ENCODE data around the gene GRB7.

Gene GRB7

GRCh38 chr17:39772415-39772814 is 34.7 kb downstream of the GRB7 start:
- TF ChIP-seq, protein P1, sequence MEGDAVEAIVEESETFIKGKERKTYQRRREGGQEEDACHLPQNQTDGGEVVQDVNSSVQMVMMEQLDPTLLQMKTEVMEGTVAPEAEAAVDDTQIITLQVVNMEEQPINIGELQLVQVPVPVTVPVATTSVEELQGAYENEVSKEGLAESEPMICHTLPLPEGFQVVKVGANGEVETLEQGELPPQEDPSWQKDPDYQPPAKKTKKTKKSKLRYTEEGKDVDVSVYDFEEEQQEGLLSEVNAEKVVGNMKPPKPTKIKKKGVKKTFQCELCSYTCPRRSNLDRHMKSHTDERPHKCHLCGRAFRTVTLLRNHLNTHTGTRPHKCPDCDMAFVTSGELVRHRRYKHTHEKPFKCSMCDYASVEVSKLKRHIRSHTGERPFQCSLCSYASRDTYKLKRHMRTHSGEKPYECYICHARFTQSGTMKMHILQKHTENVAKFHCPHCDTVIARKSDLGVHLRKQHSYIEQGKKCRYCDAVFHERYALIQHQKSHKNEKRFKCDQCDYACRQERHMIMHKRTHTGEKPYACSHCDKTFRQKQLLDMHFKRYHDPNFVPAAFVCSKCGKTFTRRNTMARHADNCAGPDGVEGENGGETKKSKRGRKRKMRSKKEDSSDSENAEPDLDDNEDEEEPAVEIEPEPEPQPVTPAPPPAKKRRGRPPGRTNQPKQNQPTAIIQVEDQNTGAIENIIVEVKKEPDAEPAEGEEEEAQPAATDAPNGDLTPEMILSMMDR (IDR thresholded peaks at IDR 0.05; ENCODE audit: low read length, missing control alignments): no peak
- no peak for DNase-seq (ENCODE audit: low read depth)
- H3K4me3 ChIP-seq (replicated peaks; ENCODE audit: low read depth, low read length): no peak overlapping the region

GRCh38 chr17:39772987-39773934 is 35.5 kb downstream of the GRB7 start:
- DNase-seq (ENCODE audit: low read depth): no peak
- no peak overlapping the region for H3K4me3 ChIP-seq (replicated peaks; ENCODE audit: low read depth, low read length)
- TF ChIP-seq, protein P1 (IDR thresholded peaks at IDR 0.05; ENCODE audit: low read length, missing control alignments): no peak

DNA sequence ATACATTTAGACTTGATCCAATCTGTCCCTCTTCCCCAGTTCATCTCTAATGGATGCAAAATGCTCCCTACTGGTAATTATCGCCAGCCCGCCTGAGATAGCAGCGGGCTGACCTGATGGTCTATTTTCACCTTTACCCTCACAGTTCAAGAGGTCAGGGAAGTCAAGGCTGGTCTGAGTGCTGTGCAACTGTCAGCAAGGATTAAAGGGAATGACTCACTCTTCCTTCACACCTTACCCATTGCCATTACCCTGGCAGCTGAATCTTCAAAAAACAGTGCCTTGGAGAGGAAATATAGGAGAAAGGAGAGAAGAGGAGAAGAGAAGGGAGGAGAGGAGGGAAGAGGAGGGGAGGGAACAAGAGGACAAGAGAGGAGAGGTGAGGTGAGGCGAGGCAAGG is 36.3 kb downstream of the GRB7 start:
- no peak overlapping the region for H3K4me3 ChIP-seq (replicated peaks; ENCODE audit: low read depth, low read length)
- TF ChIP-seq, protein P1 (IDR thresholded peaks at IDR 0.05; ENCODE audit: low read length, missing control alignments): no peak
- no peak for DNase-seq (ENCODE audit: low read depth)

GRCh38 chr17:39775031-39775430 is 37.3 kb downstream of the GRB7 start:
- H3K4me3 ChIP-seq (replicated peaks; ENCODE audit: low read depth, low read length): no peak overlapping the region
- TF ChIP-seq, protein P1 (IDR thresholded peaks at IDR 0.05; ENCODE audit: low read length, missing control alignments): no peak
- no peak for DNase-seq (ENCODE audit: low read depth)

GRCh38 chr17:39776252-39776651 is 38.5 kb downstream of the GRB7 start:
- DNase-seq (ENCODE audit: low read depth): no peak

GRCh38 chr17:39777534-39778365 is 40.0 kb downstream of the GRB7 start:
- TF ChIP-seq, protein P1 (IDR thresholded peaks at IDR 0.05; ENCODE audit: low read length, missing control alignments): no peak
- DNase-seq (ENCODE audit: low read depth): no peak
- H3K4me3 ChIP-seq (replicated peaks; ENCODE audit: low read depth, low read length): no peak overlapping the region

More at GRCh38 chr17:39776252-39776651, 38.5 kb downstream of the GRB7 start:
- TF ChIP-seq, protein P1 (IDR thresholded peaks at IDR 0.05; ENCODE audit: low read length, missing control alignments): no peak
- no peak overlapping the region for H3K4me3 ChIP-seq (replicated peaks; ENCODE audit: low read depth, low read length)
